ENCODE measurements around the gene PICALM. TPM values are rescaled to one million over a fixed set of nuclear protein-coding genes. Genes with fewer than 3 reads are reported as not detected.

PICALM gene
- total RNA-seq, 2 experiments from 2014 or later, result 194 to 199 TPM

- H3K9me3 Mint-ChIP-seq, result no peaks in the 10 kb centered on the region
- peaks cover 66% of the 10 kb centered on the region for H3K36me3 Mint-ChIP-seq (ENCODE audit: low read depth)
- H3K27ac Mint-ChIP-seq, result no peak overlapping the region
- peaks cover 15% of the 10 kb centered on the region for H3K4me1 Mint-ChIP-seq
- H3K4me3 Mint-ChIP-seq, result no peak overlapping the region
- ChIA-PET POLR2A (interaction anchor here (0.9 to 1.3 kb wide), 2 partner anchors 20 to 135 kb away, joined by 4 to 6 read pairs; partner anchors contain the start of gene CCDC83), CTCF (interaction anchor here (0.5 to 2.9 kb wide), 3 partner anchors 20 to 135 kb away, joined by 3 to 9 read pairs (median 3); partner anchors contain the start of gene CCDC83)
- DNase-seq, result no peak
- H3K27me3 Mint-ChIP-seq, result no peaks in the 10 kb centered on the region
Observed at GRCh38 chr11:85989746-85990145, 79.1 kb downstream of the PICALM start.

GRCh38 chr11:85988780-85989179, 80.1 kb downstream of the PICALM start:
- Mint-ChIP-seq H3K36me3 (ENCODE audit: low read depth) (peaks cover 63% of the 10 kb centered on the region), H3K4me1 (peaks cover 18% of the 10 kb centered on the region), H3K27me3 (no peaks in the 10 kb centered on the region), H3K27ac (no peak overlapping the region), H3K9me3 (no peaks in the 10 kb centered on the region), H3K4me3 (no peak overlapping the region)
- ChIA-PET POLR2A (interaction anchor here (0.9 kb wide), 1 partner anchor 134 kb away, joined by 6 read pairs; the partner anchor contains the start of gene CCDC83), CTCF (interaction anchor here (2.9 kb wide), 1 partner anchor 134 kb away, joined by 9 read pairs; the partner anchor contains the start of gene CCDC83)
- no peak for DNase-seq

- H3K27ac Mint-ChIP-seq, result peak overlapping the region; percentile 53
Observed at GRCh38 chr11:85977751-85978160, 91.1 kb downstream of the PICALM start.

GRCh38 chr11:85976525-85976924, 92.4 kb downstream of the PICALM start:
- Mint-ChIP-seq H3K9me3 (no peaks in the 10 kb centered on the region), H3K27ac (no peak overlapping the region), H3K4me3 (no peak overlapping the region), H3K27me3 (no peaks in the 10 kb centered on the region), H3K4me1 (peaks cover 19% of the 10 kb centered on the region), H3K36me3 (ENCODE audit: low read depth) (peaks cover 70% of the 10 kb centered on the region)
- ChIA-PET POLR2A (interaction anchor here (0.6 kb wide), 1 partner anchor 51 kb away, joined by 3 read pairs; no protein-coding TSS in a partner anchor), CTCF (no interaction called here)
- no peak for DNase-seq

More at GRCh38 chr11:85977751-85978160, 91.1 kb downstream of the PICALM start:
- no peak overlapping the region for H3K4me3 Mint-ChIP-seq
- ChIA-PET CTCF (no interaction called here), POLR2A (no interaction called here)
- H3K36me3 Mint-ChIP-seq (ENCODE audit: low read depth), result peaks cover 69% of the 10 kb centered on the region
- no peaks in the 10 kb centered on the region for H3K9me3 Mint-ChIP-seq
- peaks cover 19% of the 10 kb centered on the region for H3K4me1 Mint-ChIP-seq
- no peaks in the 10 kb centered on the region for H3K27me3 Mint-ChIP-seq
- no peak for DNase-seq

GRCh38 chr11:85974122-85974521, 94.8 kb downstream of the PICALM start:
- Mint-ChIP-seq H3K36me3 (ENCODE audit: low read depth) (peaks cover 78% of the 10 kb centered on the region), H3K27me3 (no peaks in the 10 kb centered on the region), H3K9me3 (no peaks in the 10 kb centered on the region), H3K27ac (no peak overlapping the region), H3K4me1 (peaks cover 25% of the 10 kb centered on the region), H3K4me3 (no peak overlapping the region)
- ChIA-PET POLR2A (no interaction called here), CTCF (no interaction called here)
- no peak for DNase-seq

GRCh38 chr11:85970593-85970992, 98.3 kb downstream of the PICALM start:
- ChIA-PET POLR2A (interaction anchor here (1.3 to 1.5 kb wide), 2 partner anchors 9 to 19 kb away, joined by 3 to 4 read pairs; no protein-coding TSS in a partner anchor), CTCF (interaction anchor here (1.3 kb wide), 1 partner anchor 9 kb away, joined by 3 read pairs; no protein-coding TSS in a partner anchor)
- no peak overlapping the region for H3K4me3 Mint-ChIP-seq
- H3K4me1 Mint-ChIP-seq, result peaks cover 26% of the 10 kb centered on the region
- H3K36me3 Mint-ChIP-seq (ENCODE audit: low read depth), result peaks cover 81% of the 10 kb centered on the region
- no peaks in the 10 kb centered on the region for H3K9me3 Mint-ChIP-seq
- no peak for DNase-seq
- no peaks in the 10 kb centered on the region for H3K27me3 Mint-ChIP-seq
- H3K27ac Mint-ChIP-seq, result no peak overlapping the region

GRCh38 chr11:85967457-85967856, 101.4 kb downstream of the PICALM start:
- H3K4me1 Mint-ChIP-seq, result peaks cover 21% of the 10 kb centered on the region
- peak overlapping the region; percentile 29 for H3K27ac Mint-ChIP-seq
- DNase-seq, result no peak
- ChIA-PET CTCF (interaction anchor here (1.0 to 1.3 kb wide), 2 partner anchors 74 to 112 kb away, joined by 3 to 4 read pairs; partner anchors contain the start of gene CCDC83), POLR2A (interaction anchor here (0.6 to 1.2 kb wide), 2 partner anchors 8 to 55 kb away, joined by 3 to 4 read pairs; no protein-coding TSS in a partner anchor)
- H3K27me3 Mint-ChIP-seq, result no peaks in the 10 kb centered on the region
- no peaks in the 10 kb centered on the region for H3K9me3 Mint-ChIP-seq
- no peak overlapping the region for H3K4me3 Mint-ChIP-seq
- peaks cover 85% of the 10 kb centered on the region for H3K36me3 Mint-ChIP-seq (ENCODE audit: low read depth)

- Mint-ChIP-seq H3K4me1 (peaks cover 26% of the 10 kb centered on the region), H3K36me3 (ENCODE audit: low read depth) (peaks cover 85% of the 10 kb centered on the region), H3K9me3 (no peaks in the 10 kb centered on the region), H3K27ac (no peak overlapping the region), H3K27me3 (no peaks in the 10 kb centered on the region), H3K4me3 (no peak overlapping the region)
- ChIA-PET CTCF (no interaction called here), POLR2A (no interaction called here)
- no peak for DNase-seq
Observed at GRCh38 chr11:85965202-85965601, 103.7 kb downstream of the PICALM start.

GRCh38 chr11:85961930-85962363, 106.9 kb downstream of the PICALM start:
- DNase-seq, result no peak
- ChIA-PET CTCF (no interaction called here), POLR2A (interaction anchor here (0.9 to 1.5 kb wide), 3 partner anchors 9 to 14 kb away, joined by 3 to 6 read pairs (median 3); no protein-coding TSS in a partner anchor)
- H3K27ac Mint-ChIP-seq, result no peak overlapping the region
- no peaks in the 10 kb centered on the region for H3K27me3 Mint-ChIP-seq
- H3K4me1 Mint-ChIP-seq, result peaks cover 5% of the 10 kb centered on the region
- H3K36me3 Mint-ChIP-seq (ENCODE audit: low read depth), result peaks cover 91% of the 10 kb centered on the region
- H3K9me3 Mint-ChIP-seq, result no peaks in the 10 kb centered on the region
- H3K4me3 Mint-ChIP-seq, result no peak overlapping the region

- Mint-ChIP-seq H3K4me1 (peaks cover 5% of the 10 kb centered on the region), H3K27ac (no peak overlapping the region), H3K36me3 (ENCODE audit: low read depth) (peaks cover 91% of the 10 kb centered on the region), H3K9me3 (no peaks in the 10 kb centered on the region), H3K27me3 (no peaks in the 10 kb centered on the region), H3K4me3 (no peak overlapping the region)
- POLR2A ChIA-PET, result interaction anchor here (0.9 to 1.4 kb wide), 2 partner anchors 10 kb away, joined by 3 read pairs; no protein-coding TSS in a partner anchor
- DNase-seq, result no peak
- CTCF ChIA-PET, result interaction anchor here (1.1 kb wide), 1 partner anchor 106 kb away, joined by 5 read pairs; the partner anchor contains the start of gene CCDC83
Observed at GRCh38 chr11:85961130-85961529, 107.8 kb downstream of the PICALM start.

- DNase-seq, result no peak
- Mint-ChIP-seq H3K9me3 (no peaks in the 10 kb centered on the region), H3K27ac (no peak overlapping the region), H3K36me3 (ENCODE audit: low read depth) (peaks cover 92% of the 10 kb centered on the region), H3K27me3 (no peaks in the 10 kb centered on the region), H3K4me1 (peaks cover 5% of the 10 kb centered on the region), H3K4me3 (no peak overlapping the region)
- POLR2A ChIA-PET, result no interaction called here
- CTCF ChIA-PET, result interaction anchor here (1.1 kb wide), 1 partner anchor 106 kb away, joined by 5 read pairs; the partner anchor contains the start of gene CCDC83
Observed at GRCh38 chr11:85960678-85961077, 108.2 kb downstream of the PICALM start.

GRCh38 chr11:85955531-85955930, 113.4 kb downstream of the PICALM start:
- Mint-ChIP-seq H3K4me3 (no peak overlapping the region), H3K27ac (no peak overlapping the region), H3K9me3 (peaks cover 14% of the 10 kb centered on the region), H3K36me3 (ENCODE audit: low read depth) (peaks cover 83% of the 10 kb centered on the region), H3K27me3 (no peaks in the 10 kb centered on the region), H3K4me1 (peaks cover 3% of the 10 kb centered on the region)
- ChIA-PET POLR2A (interaction anchor here (0.8 to 1.1 kb wide), 3 partner anchors 9 to 308 kb away, joined by 3 read pairs; partner anchors contain the start of gene PICALM), CTCF (interaction anchor here (1.4 kb wide), 1 partner anchor 101 kb away, joined by 5 read pairs; the partner anchor contains the start of gene CCDC83)
- DNase-seq, result no peak

- no peak for DNase-seq
- H3K27me3 Mint-ChIP-seq, result no peaks in the 10 kb centered on the region
- ChIA-PET CTCF (no interaction called here), POLR2A (no interaction called here)
- peaks cover 14% of the 10 kb centered on the region for H3K9me3 Mint-ChIP-seq
- H3K4me3 Mint-ChIP-seq, result no peak overlapping the region
- peaks cover 65% of the 10 kb centered on the region for H3K36me3 Mint-ChIP-seq (ENCODE audit: low read depth)
- no peak overlapping the region for H3K27ac Mint-ChIP-seq
- peaks cover 16% of the 10 kb centered on the region for H3K4me1 Mint-ChIP-seq
Observed at GRCh38 chr11:85953491-85954143, 115.3 kb downstream of the PICALM start.
